GM12892 (cell line): ENCODE measurements around the gene ACOT7.
A peak's percentile ranks its signal among the peaks of the same experiment; 100 is the strongest.

Experiments
- DNase-seq: peaks from one replicate; pipeline ENCODE4 v3.0.0; 2011; ENCODE audit not compliant: insufficient read length
- FAIRE-seq: peaks from 2 replicates; lab custom pipeline; 2011; peaks lifted over from hg19 to GRCh38; lab: Jason Lieb, UNC
- POLR2A ChIP-seq: IDR thresholded peaks from 2 replicates; pipeline ENCODE4 v1.6.1; 2011; ENCODE audit warnings: low read depth, low read length, control low read depth
- POLR2AphosphoS5 ChIP-seq: IDR thresholded peaks from 2 replicates; pipeline ENCODE4 v1.6.1; 2011; ENCODE audit warnings: low read depth, low read length, control low read depth
- TAF1 ChIP-seq: IDR thresholded peaks from 2 replicates; pipeline ENCODE4 v1.6.1; 2011; ENCODE audit warnings: low read depth, mild to moderate bottlenecking, control low read depth, low read length, borderline replicate concordance

The ACOT7 gene

GRCh38 chr1:6427441-6428390, 34.1 kb upstream of the ACOT7 start:
- DNase-seq (no peak), FAIRE-seq (peak; percentile 77)
- TF ChIP-seq TAF1 = no peak
- TF ChIP-seq POLR2A = no peak
- TF ChIP-seq POLR2AphosphoS5 = no peak

GRCh38 chr1:6426972-6427350, 33.4 kb upstream of the ACOT7 start:
- DNase-seq (no peak), FAIRE-seq (no peak)
- TF ChIP-seq TAF1 = no peak
- no peak for TF ChIP-seq POLR2AphosphoS5
- no peak for TF ChIP-seq POLR2A

DNA sequence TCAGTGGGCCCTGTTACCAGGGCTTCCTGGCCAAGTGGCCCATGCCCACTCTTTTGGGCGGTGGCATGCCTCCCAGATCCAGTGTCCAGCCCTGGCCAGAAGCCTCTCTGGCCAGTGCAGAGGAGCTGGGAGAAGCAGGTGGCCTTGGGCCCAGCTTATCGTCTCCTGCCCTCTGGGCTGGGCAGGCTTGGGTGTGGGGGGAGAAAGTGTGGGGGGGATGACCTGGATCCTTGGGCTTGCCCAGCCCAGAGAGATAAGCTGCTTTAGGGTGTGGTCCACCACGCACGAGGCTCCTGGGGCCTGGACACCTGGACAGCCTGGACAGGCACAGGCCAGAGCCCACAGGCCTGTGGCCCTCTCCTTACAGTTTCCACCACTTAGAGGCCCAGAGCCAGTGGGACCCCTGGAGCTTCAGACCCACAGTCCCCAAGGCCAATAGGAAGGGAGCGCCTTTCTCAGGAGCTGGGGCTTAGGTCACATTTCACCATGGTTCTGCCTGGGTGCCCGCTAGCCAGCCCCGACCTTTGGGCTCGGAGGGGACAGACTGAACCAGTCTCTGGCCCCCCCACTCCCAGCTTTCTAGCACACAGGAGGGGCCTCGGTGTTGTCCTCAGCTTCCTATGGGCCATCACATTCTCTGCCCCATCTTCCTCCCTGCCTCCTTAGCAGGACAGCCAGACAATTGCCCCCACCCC, 32.9 kb upstream of the ACOT7 start:
- FAIRE-seq = no peak

DNA sequence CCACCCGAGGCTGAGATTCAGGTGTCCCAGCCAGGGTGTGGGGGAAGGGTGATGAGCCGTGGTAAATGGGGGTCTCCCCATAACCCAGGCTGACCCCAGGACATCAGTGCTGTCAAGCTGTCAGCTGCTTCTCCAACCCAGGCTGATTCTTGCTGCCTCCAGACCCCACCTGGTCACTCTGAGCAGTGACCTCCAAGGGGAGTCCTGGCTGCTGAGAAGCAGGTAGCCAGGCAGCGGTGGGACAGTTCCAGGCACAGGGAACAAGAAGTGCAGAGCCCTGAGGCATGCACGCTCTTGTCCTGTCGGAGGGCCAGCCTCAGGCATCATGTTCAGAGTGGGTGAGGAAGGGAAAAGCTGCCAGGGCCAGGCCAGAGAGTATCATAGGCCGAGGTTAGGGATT, 32.1 kb upstream of the ACOT7 start:
- FAIRE-seq = no peak
- DNase-seq = no peak
- TF ChIP-seq TAF1 (no peak), POLR2A (no peak), POLR2AphosphoS5 (no peak)

More for the DNA sequence above, 32.9 kb upstream of the ACOT7 start:
- DNase-seq = no peak
- no peak for TF ChIP-seq POLR2AphosphoS5
- no peak for TF ChIP-seq POLR2A
- no peak for TF ChIP-seq TAF1

- no peak for FAIRE-seq
- no peak for DNase-seq
- TF ChIP-seq POLR2AphosphoS5 = no peak
- TF ChIP-seq POLR2A = no peak
- no peak for TF ChIP-seq TAF1
These were observed 31.3 kb upstream of the ACOT7 start, which contains the start of gene ESPN for GRCh38 chr1:6424619-6425593. Gene ESPN, plus strand, starts transcription at chr1:6424776. Its CDS starts 180 bp downstream, at chr1:6424956.

DNA sequence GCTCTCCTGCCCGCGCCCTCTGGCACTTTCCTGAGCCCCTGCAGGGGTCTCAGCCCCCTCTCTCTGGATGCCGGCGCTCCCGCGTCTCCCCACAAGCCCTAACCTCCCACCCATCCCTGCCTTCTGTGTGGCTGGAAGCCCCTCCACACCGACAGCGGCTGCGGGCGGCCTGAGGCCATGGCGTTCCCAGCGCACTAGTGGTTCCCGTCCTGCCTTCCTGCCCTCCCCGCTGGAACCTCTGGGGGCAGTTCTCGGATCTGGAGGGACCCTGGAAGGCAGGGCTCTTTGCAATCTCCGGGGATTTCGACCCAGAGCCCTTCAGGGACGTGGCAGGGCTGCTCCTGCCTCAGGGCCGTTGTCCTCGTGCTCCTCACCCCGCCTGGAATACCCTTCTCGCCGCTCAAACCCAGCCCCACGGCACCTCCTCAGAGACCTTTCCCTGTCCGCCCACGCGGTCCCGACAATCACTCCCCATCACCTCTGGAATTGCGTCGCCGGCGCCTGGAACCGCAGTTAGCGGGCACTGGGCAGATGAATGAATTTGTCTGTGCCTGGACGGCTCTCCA, 30.5 kb upstream of the ACOT7 start:
- DNase-seq = no peak
- FAIRE-seq = no peak
- TF ChIP-seq POLR2AphosphoS5 (no peak), TAF1 (no peak), POLR2A (no peak)

- DNase-seq = peak; percentile 82
- TF ChIP-seq TAF1 = no peak
- TF ChIP-seq POLR2A = no peak
- no peak for TF ChIP-seq POLR2AphosphoS5
- peak; percentile 56 for FAIRE-seq
These were observed 29.9 kb upstream of the ACOT7 start for GRCh38 chr1:6423321-6423999.

GRCh38 chr1:6421266-6421665, 27.7 kb upstream of the ACOT7 start:
- TF ChIP-seq POLR2AphosphoS5 = no peak
- DNase-seq = no peak
- no peak for FAIRE-seq

GRCh38 chr1:6420454-6421042, 27.0 kb upstream of the ACOT7 start:
- FAIRE-seq (no peak), DNase-seq (no peak)
- TF ChIP-seq TAF1 = no peak
- TF ChIP-seq POLR2AphosphoS5 = no peak
- no peak for TF ChIP-seq POLR2A

- DNase-seq = no peak
- TF ChIP-seq POLR2A = no peak
- no peak for TF ChIP-seq TAF1
- no peak for TF ChIP-seq POLR2AphosphoS5
- no peak for FAIRE-seq
These were observed 26.4 kb upstream of the ACOT7 start, which contains the start of gene HES2 for GRCh38 chr1:6419804-6420453. Gene HES2, minus strand, starts transcription at chr1:6419919. Its CDS starts 99 bp downstream, at chr1:6419820.
